Measurements from ENCODE around the gene B4GALT7.
A peak's percentile ranks its signal among the peaks of the same experiment; 100 is the strongest.

Gene B4GALT7

DNA sequence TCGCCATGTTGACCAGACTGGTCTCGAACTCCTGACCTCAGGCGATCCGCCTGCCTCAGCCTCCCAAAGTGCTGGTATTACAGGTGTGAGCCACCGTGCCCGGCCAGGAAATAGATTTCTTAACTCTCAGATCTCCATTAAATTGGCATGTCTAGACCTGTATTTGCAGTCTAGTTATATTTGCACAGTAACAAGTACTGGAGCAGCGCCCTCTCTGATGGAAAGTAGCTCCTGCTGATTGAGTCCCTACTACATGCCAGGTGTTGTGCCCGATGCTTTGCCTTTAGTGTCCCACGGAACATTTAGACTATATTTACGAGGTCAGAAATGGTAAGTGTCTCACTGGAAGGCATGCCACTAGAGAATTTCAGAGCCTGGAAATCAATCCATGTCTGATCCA, 23.8 kb upstream of the B4GALT7 start:
- no peak overlapping the region for H3K9ac ChIP-seq (ENCODE audit: low read depth, low read length)
- no peaks in the 10 kb centered on the region for H3K36me3 ChIP-seq (ENCODE audit: insufficient read depth, low read length)
- no peaks in the 10 kb centered on the region for H3K9me3 ChIP-seq (ENCODE audit: control insufficient read depth, insufficient read depth, low read length)

DNA sequence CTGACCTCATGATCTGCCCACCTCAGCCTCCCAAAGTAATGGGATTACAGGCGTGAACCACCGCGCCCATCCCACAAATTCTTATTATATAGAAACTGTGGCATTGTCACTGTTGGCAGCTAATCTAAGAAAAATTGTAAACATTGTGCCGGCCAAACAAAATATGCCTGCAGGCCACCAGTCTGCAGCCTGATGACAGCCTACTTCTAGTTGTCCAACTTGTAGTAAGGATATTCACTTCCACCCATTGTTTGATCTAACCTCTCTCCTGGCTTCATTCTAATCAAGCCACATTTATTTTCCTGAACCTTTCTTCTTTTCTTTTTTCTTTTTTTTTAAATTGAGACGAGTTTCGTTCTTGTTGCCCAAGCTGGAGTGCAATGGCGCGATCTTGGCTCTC, 21.6 kb upstream of the B4GALT7 start:
- Histone ChIP-seq H3K4me1 (ENCODE audit: insufficient read depth, low read length) (peaks cover 7% of the 10 kb centered on the region; the same call in 1 of the 2 replicates), H3K36me3 (ENCODE audit: insufficient read depth, low read length) (no peaks in the 10 kb centered on the region), H3K9ac (ENCODE audit: low read depth, low read length) (no peak overlapping the region), H3K9me3 (ENCODE audit: control insufficient read depth, insufficient read depth, low read length) (no peaks in the 10 kb centered on the region)

More for the DNA sequence above, 23.8 kb upstream of the B4GALT7 start:
- H3K4me1 ChIP-seq (ENCODE audit: insufficient read depth, low read length): peaks cover 7% of the 10 kb centered on the region; the same call in 1 of the 2 replicates

GRCh38 chr5:177588413-177588909, 11.5 kb upstream of the B4GALT7 start:
- H3K36me3 ChIP-seq (ENCODE audit: insufficient read depth, low read length): 0 out of 2 replicates have a peak, but pooled peaks cover 2% of the 10 kb centered on the region
- H3K9ac ChIP-seq (ENCODE audit: low read depth, low read length): no peak overlapping the region
- H3K4me1 ChIP-seq (ENCODE audit: insufficient read depth, low read length): no peaks in the 10 kb centered on the region
- no peaks in the 10 kb centered on the region for H3K9me3 ChIP-seq (ENCODE audit: control insufficient read depth, insufficient read depth, low read length)

DNA sequence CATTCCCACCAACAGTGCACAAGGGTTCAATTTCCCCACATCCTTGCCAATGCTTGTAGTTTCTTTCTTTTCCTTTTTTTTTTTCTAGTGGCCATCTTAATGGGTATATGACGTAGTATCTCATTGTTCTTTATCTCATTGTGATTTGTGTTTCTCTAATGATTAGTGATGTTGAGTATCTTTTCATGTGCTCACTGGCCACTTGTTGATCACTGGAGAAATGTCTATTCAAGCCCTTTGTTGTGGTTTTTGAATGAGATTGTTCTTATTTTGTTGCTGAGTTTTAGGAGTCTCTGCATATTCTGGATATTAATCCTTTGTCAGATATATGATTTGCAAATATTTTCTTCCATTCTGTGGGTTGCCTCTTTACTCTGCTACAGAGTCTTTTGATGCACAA, 9.5 kb upstream of the B4GALT7 start:
- Histone ChIP-seq H3K9ac (ENCODE audit: low read depth, low read length) (no peak overlapping the region), H3K36me3 (ENCODE audit: insufficient read depth, low read length) (peaks cover 20% of the 10 kb centered on the region), H3K4me1 (ENCODE audit: insufficient read depth, low read length) (no peaks in the 10 kb centered on the region), H3K9me3 (ENCODE audit: control insufficient read depth, insufficient read depth, low read length) (no peaks in the 10 kb centered on the region)

DNA sequence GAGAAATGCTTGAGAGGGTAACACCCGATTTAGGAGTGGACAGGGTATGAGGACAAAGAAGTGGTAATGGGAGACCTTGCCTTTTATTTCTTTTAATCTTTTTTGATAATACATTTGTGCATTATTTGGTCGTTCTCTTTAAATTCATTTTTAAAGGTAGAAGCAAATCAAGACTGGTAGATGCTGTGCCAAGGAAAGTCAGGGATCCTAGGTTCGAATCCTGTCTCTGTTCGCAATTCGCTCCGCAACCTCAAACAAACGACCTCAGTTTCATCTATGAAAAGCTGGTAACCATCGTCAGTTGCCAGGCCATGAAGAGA, 8.3 kb upstream of the B4GALT7 start:
- peak overlapping the region; percentile 88 for H3K9ac ChIP-seq (ENCODE audit: low read depth, low read length)
- no peaks in the 10 kb centered on the region for H3K9me3 ChIP-seq (ENCODE audit: control insufficient read depth, insufficient read depth, low read length)
- no peaks in the 10 kb centered on the region for H3K4me1 ChIP-seq (ENCODE audit: insufficient read depth, low read length)
- H3K36me3 ChIP-seq (ENCODE audit: insufficient read depth, low read length): peaks cover 21% of the 10 kb centered on the region

GRCh38 chr5:177592010-177592834, 7.7 kb upstream of the B4GALT7 start, which contains the start of gene TMED9:
Gene TMED9 (plus strand): TSS chr5:177592203. CDS start chr5:177592215, 12 bp downstream.
- no peaks in the 10 kb centered on the region for H3K9me3 ChIP-seq (ENCODE audit: control insufficient read depth, insufficient read depth, low read length)
- H3K9ac ChIP-seq (ENCODE audit: low read depth, low read length): peak within 1 kb of the TSS; percentile 88
- no peaks in the 10 kb centered on the region for H3K4me1 ChIP-seq (ENCODE audit: insufficient read depth, low read length)
- peaks cover 21% of the 10 kb centered on the region for H3K36me3 ChIP-seq (ENCODE audit: insufficient read depth, low read length)

DNA sequence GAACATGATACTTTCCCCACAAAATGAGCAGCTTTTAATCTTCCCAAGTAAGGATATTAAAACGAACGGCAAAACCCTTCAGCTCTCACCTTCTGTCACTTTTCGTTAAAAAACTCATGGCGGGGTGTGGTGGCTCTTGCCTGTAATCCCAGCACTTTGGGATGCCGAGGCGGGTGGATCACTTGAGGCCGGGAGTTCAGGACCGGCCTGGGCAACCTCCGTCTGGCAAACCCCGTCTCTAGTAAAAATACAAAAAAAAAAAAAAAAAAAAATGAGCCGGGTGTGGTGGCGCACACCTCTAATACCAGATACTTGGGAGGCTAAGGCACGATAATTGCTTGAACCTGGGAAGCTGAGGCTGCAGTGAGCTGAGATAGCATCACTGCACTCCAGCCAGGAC, 7.0 kb upstream of the B4GALT7 start:
- no peaks in the 10 kb centered on the region for H3K4me1 ChIP-seq (ENCODE audit: insufficient read depth, low read length)
- peaks cover 21% of the 10 kb centered on the region for H3K36me3 ChIP-seq (ENCODE audit: insufficient read depth, low read length)
- peak overlapping the region; percentile 88 for H3K9ac ChIP-seq (ENCODE audit: low read depth, low read length)

GRCh38 chr5:177593511-177593910, 6.4 kb upstream of the B4GALT7 start:
- Histone ChIP-seq H3K36me3 (ENCODE audit: insufficient read depth, low read length) (peaks cover 21% of the 10 kb centered on the region), H3K9ac (ENCODE audit: low read depth, low read length) (no peak overlapping the region), H3K4me1 (ENCODE audit: insufficient read depth, low read length) (0 out of 2 replicates have a peak, but pooled peaks cover 2% of the 10 kb centered on the region), H3K9me3 (ENCODE audit: control insufficient read depth, insufficient read depth, low read length) (no peaks in the 10 kb centered on the region)

More for the DNA sequence above, 7.0 kb upstream of the B4GALT7 start:
- H3K9me3 ChIP-seq (ENCODE audit: control insufficient read depth, insufficient read depth, low read length): no peaks in the 10 kb centered on the region

DNA sequence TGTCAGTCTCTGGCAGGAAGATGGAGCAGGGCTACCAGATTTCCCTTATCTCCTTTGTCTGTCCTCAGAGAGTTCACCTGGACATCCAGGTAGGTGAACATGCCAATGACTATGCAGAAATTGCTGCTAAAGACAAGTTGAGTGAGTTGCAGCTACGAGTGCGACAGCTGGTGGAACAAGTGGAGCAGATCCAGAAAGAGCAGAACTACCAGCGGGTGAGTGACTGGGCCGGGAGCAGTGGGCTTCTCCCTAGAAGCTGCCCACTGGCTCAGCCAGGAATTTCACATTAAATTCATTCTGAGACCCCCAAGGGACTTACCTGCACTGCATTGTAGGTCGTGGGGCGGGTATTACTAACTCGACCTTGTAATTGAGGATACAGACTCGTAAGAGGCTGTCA, 5.9 kb upstream of the B4GALT7 start:
- Histone ChIP-seq H3K4me1 (ENCODE audit: insufficient read depth, low read length) (0 out of 2 replicates have a peak, but pooled peaks cover 3% of the 10 kb centered on the region), H3K9ac (ENCODE audit: low read depth, low read length) (no peak overlapping the region), H3K36me3 (ENCODE audit: insufficient read depth, low read length) (peaks cover 21% of the 10 kb centered on the region), H3K9me3 (ENCODE audit: control insufficient read depth, insufficient read depth, low read length) (no peaks in the 10 kb centered on the region)

DNA sequence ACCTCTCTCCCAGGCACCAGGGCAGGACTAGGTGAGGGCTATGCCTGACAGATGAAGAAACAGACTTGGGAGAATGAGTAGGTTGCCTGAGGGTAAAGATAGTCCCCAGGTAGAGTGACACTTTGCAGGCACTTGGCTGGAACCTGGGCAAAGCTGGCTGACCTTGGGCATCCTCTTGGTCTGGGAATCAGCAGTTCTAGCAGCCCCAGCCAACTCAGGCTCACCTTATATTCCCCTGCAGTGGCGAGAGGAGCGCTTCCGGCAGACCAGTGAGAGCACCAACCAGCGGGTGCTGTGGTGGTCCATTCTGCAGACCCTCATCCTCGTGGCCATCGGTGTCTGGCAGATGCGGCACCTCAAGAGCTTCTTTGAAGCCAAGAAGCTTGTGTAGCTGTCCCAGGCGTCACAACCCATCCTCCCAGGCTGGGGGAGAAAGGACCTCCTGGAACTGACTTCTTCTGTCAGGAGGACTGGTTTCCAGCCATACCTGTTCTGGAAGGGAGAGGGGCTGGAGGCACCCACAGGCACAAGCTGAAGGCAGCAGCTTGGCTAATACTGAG, 4.8 kb upstream of the B4GALT7 start:
- Histone ChIP-seq H3K36me3 (ENCODE audit: insufficient read depth, low read length) (peaks cover 21% of the 10 kb centered on the region), H3K9me3 (ENCODE audit: control insufficient read depth, insufficient read depth, low read length) (no peaks in the 10 kb centered on the region), H3K4me1 (ENCODE audit: insufficient read depth, low read length) (0 out of 2 replicates have a peak, but pooled peaks cover 3% of the 10 kb centered on the region), H3K9ac (ENCODE audit: low read depth, low read length) (no peak overlapping the region)

DNA sequence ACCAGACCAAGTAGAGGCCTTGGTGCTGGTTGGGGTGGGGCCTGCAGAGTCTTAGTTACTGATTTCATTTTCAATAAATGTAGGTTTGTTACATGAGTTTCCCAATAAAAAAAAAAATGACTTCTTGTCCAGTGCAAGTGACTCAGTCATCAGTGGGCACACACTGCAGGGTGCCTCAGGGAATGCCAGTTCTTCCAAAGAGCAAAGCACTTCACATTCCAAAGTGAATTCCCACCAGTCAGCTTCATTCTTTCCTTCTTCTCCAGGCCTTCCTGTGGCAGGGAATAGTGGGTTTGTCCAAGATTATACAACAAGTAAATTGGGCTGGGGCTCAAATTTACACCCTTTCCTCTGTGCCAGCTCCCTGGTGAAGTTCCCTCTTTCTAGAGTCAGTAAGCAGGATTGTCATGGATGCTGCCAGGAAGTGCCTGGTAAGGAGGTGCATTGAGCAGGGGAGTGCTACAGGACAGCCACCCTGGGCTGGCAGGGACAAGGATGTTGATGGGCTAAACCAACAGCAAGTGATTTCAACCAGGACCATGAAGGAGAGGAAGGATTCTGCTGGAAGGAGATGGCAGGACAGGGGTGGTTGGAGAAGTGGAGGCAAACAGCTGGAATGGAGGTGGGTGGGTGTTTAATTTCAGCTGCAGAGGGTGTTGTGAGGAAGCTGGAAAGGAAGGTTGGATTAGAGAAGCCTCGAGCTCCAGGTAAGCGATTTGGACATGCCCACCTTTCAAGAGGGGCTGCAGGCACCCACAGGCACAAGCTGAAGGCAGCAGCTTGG, 3.7 kb upstream of the B4GALT7 start:
- no peaks in the 10 kb centered on the region for H3K9me3 ChIP-seq (ENCODE audit: control insufficient read depth, insufficient read depth, low read length)
- no peak overlapping the region for H3K9ac ChIP-seq (ENCODE audit: low read depth, low read length)
- peaks cover 3% of the 10 kb centered on the region; the same call in 1 of the 2 replicates for H3K4me1 ChIP-seq (ENCODE audit: insufficient read depth, low read length)
- H3K36me3 ChIP-seq (ENCODE audit: insufficient read depth, low read length): peaks cover 21% of the 10 kb centered on the region

DNA sequence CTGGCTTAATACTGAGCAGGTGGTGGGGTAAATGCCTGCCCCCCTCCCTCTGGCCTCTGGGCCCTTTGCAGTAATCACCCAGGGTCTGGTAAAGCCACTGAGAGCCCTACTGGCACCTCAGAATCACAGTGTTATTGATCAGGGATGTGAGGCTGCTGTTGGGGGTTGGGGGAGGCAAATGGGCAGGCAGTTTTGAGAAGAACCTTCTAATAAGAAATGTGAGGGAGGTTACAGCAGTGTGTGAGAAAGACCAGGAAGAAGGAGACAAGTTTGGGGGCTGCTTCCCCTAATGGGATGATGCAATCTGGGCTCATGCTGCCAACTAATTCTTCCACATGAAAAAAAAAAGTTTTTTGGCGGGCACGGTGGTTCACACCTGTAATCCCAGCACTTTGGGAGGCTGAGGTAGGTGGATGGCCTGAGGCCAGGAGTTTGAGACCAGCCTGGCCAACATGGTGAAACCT, 3.1 kb upstream of the B4GALT7 start:
- Histone ChIP-seq H3K9me3 (ENCODE audit: control insufficient read depth, insufficient read depth, low read length) (no peaks in the 10 kb centered on the region), H3K36me3 (ENCODE audit: insufficient read depth, low read length) (peaks cover 21% of the 10 kb centered on the region), H3K9ac (ENCODE audit: low read depth, low read length) (no peak overlapping the region), H3K4me1 (ENCODE audit: insufficient read depth, low read length) (peaks cover 3% of the 10 kb centered on the region; the same call in 1 of the 2 replicates)

- H3K9me3 ChIP-seq (ENCODE audit: control insufficient read depth, insufficient read depth, low read length): no peaks in the 10 kb centered on the region
- H3K9ac ChIP-seq (ENCODE audit: low read depth, low read length): no peak overlapping the region; the same call in 1 of the 2 replicates
- peaks cover 19% of the 10 kb centered on the region for H3K36me3 ChIP-seq (ENCODE audit: insufficient read depth, low read length)
- H3K4me1 ChIP-seq (ENCODE audit: insufficient read depth, low read length): peaks cover 3% of the 10 kb centered on the region; the same call in 1 of the 2 replicates
These were observed 1.5 kb upstream of the B4GALT7 start for GRCh38 chr5:177598477-177598876.

DNA sequence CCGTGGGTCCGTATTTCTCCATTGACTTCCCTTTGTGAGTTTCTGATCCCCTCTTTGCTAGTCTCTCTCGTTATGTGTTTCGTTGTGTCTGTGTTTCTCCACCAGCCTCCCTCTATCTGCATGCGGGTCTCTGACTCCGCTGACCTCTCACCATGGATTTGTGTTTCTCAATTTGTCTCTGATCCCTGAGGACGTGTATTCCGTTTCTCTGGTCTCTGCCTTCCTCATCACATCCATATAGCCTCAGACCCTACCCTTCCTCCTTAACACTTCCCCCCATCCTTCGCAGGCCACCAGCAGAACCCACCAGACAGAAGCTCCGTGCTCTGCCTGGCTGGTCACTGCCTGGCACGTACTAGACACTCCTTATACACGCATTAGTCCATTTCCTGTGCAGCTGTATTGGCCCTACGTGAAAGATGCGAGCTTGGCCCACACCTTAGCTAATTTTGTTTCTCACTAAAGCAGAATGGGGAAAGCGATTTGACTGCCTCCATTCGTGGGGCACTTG, 631 bp downstream of the B4GALT7 start:
- no peaks in the 10 kb centered on the region for H3K36me3 ChIP-seq (ENCODE audit: insufficient read depth, low read length)
- peaks cover 3% of the 10 kb centered on the region; the same call in 1 of the 2 replicates for H3K4me1 ChIP-seq (ENCODE audit: insufficient read depth, low read length)
- peak overlapping the region; percentile 87 for H3K9ac ChIP-seq (ENCODE audit: low read depth, low read length)
- no peaks in the 10 kb centered on the region for H3K9me3 ChIP-seq (ENCODE audit: control insufficient read depth, insufficient read depth, low read length)
